WTC11 (cell line): ENCODE measurements around the gene GDF2. TPM values are rescaled to one million over a fixed set of nuclear protein-coding genes. Genes with fewer than 3 reads are reported as not detected.

Experiments used
- ATAC-seq: fragments of 200-7000 bp; cut with Tn5 transposase; 2 replicates; pipeline ENCODE4 v1.10.0; 2021; ENCODE audit warnings: mild to moderate bottlenecking, moderate library complexity
- CTCF ChIA-PET: fragments of 300-600 bp; sonication (Branson Sonifier 250); formaldehyde crosslinking; loops from one replicate; lab custom pipeline; 2021; ENCODE audit warnings: antibody characterized with exemption; lab: Charles Lee
- POLR2A ChIA-PET: fragments of 350-600 bp; sonication (Branson Sonifier 250); formaldehyde crosslinking; loops from one replicate; lab custom pipeline; 2021; ENCODE audit warnings: antibody characterized with exemption; lab: Charles Lee
- DNase-seq: peaks from one replicate; pipeline ENCODE4 v3.0.0; 2021; ENCODE audit warnings: low spot score
- H3K27ac Mint-ChIP-seq: 2 replicates; pipeline ENCODE4 v1.8.0; 2021; ENCODE audit warnings: mixed read lengths
- H3K27me3 Mint-ChIP-seq: 2 replicates; pipeline ENCODE4 v1.8.0; 2021; ENCODE audit warnings: low read depth, mild to moderate bottlenecking, moderate library complexity, mixed read lengths
- H3K36me3 Mint-ChIP-seq: 2 replicates; pipeline ENCODE4 v1.8.0; 2021; ENCODE audit warnings: mixed read lengths
- H3K4me1 Mint-ChIP-seq: 2 replicates; pipeline ENCODE4 v1.8.0; 2022; ENCODE audit warnings: mixed read lengths
- H3K4me3 Mint-ChIP-seq: 2 replicates; pipeline ENCODE4 v1.8.0; 2021; ENCODE audit warnings: mild to moderate bottlenecking, moderate library complexity, mixed read lengths
- H3K9me3 Mint-ChIP-seq: 2 replicates; pipeline ENCODE4 v1.8.0; 2021; ENCODE audit warnings: mixed read lengths
- ELF4 ChIP-seq: sonication (generic); formaldehyde crosslinking; IDR thresholded peaks from 2 replicates; pipeline ENCODE4 v1.8.1; 2022; ENCODE audit warnings: low read depth, mild to moderate bottlenecking, moderate library complexity, missing genetic modification reagents
- EMX1 ChIP-seq: fragments of 250-450 bp; sonication (Bioruptor Pico); IDR thresholded peaks from 2 replicates; pipeline ENCODE4 v1.8.0; 2021; ENCODE audit warnings: mild to moderate bottlenecking
- GRHL2 ChIP-seq: fragments of 250-450 bp; sonication (Bioruptor Pico); IDR thresholded peaks from 2 replicates; pipeline ENCODE4 v1.8.0; 2022; ENCODE audit warnings: mild to moderate bottlenecking, moderate library complexity; ENCODE audit not compliant: insufficient replicate concordance, severe bottlenecking
- IRF2 ChIP-seq: sonication (generic); formaldehyde crosslinking; IDR thresholded peaks from 2 replicates; pipeline ENCODE4 v1.8.0; 2022; ENCODE audit warnings: low read depth, missing genetic modification reagents, borderline replicate concordance
- NR1H2 ChIP-seq: sonication (generic); formaldehyde crosslinking; IDR thresholded peaks from 2 replicates; pipeline ENCODE4 v1.9.0; 2021; ENCODE audit warnings: mild to moderate bottlenecking, moderate library complexity, missing genetic modification reagents
- NR3C1 ChIP-seq: sonication (generic); formaldehyde crosslinking; conservative IDR thresholded peaks from 2 replicates; pipeline ENCODE4 v1.8.1; 2023; ENCODE audit warnings: low read depth, mild to moderate bottlenecking, missing genetic modification reagents
- PRRX2 ChIP-seq: fragments of 250-450 bp; sonication (Bioruptor Pico); IDR thresholded peaks from 2 replicates; pipeline ENCODE4 v1.8.0; 2021; ENCODE audit warnings: mild to moderate bottlenecking
- RELA ChIP-seq: sonication (generic); formaldehyde crosslinking; IDR thresholded peaks from 2 replicates; pipeline ENCODE4 v1.8.1; 2022; ENCODE audit warnings: missing genetic modification reagents, mild to moderate bottlenecking, borderline replicate concordance
- SMAD4 ChIP-seq: sonication (generic); formaldehyde crosslinking; IDR thresholded peaks from 2 replicates; pipeline ENCODE4 v1.8.0; 2022; ENCODE audit warnings: mild to moderate bottlenecking, missing genetic modification reagents
- TP53 ChIP-seq: sonication (generic); formaldehyde crosslinking; IDR thresholded peaks from 2 replicates; pipeline ENCODE4 v1.8.1; 2023; ENCODE audit warnings: mild to moderate bottlenecking, missing genetic modification reagents
- ZBTB43 ChIP-seq: sonication (generic); formaldehyde crosslinking; IDR thresholded peaks from 2 replicates; pipeline ENCODE4 v1.8.1; 2023; ENCODE audit warnings: mild to moderate bottlenecking, missing genetic modification reagents
- ZNF317 ChIP-seq: sonication (generic); formaldehyde crosslinking; IDR thresholded peaks from 2 replicates; pipeline ENCODE4 v1.8.1; 2023; ENCODE audit warnings: low read depth, mild to moderate bottlenecking, moderate library complexity, missing genetic modification reagents, borderline replicate concordance
- ZNF396 ChIP-seq: fragments of 250-450 bp; sonication (Bioruptor Pico); IDR thresholded peaks from 2 replicates; pipeline ENCODE4 v1.8.0; 2021; ENCODE audit warnings: mild to moderate bottlenecking, moderate library complexity, borderline replicate concordance
- ZNF425 ChIP-seq: fragments of 250-450 bp; sonication (Bioruptor Pico); conservative IDR thresholded peaks from 2 replicates; pipeline ENCODE4 v1.9.0; 2021; ENCODE audit warnings: mild to moderate bottlenecking
- ZNF671 ChIP-seq: fragments of 250-450 bp; sonication (Bioruptor Pico); IDR thresholded peaks from 2 replicates; pipeline ENCODE4 v1.8.0; 2021; ENCODE audit warnings: mild to moderate bottlenecking
- total RNA-seq: library from RNA; stranded (reverse); gene quantifications from 3 replicates; pipeline ENCODE4 v1.2.3, GENCODE V29; 2021
- TF ChIP-seq, protein P1 (sequence below): fragments of 200-600 bp; IDR thresholded peaks from 2 replicates; pipeline ENCODE4 v1.8.0; 2022; ENCODE audit warnings: antibody characterized with exemption
- TF ChIP-seq, protein P2 (sequence below): sonication (generic); formaldehyde crosslinking; IDR thresholded peaks from 2 replicates; pipeline ENCODE4 v1.8.0; 2023; ENCODE audit warnings: missing genetic modification reagents, mild to moderate bottlenecking, borderline replicate concordance
- TF ChIP-seq, protein P3 (sequence below): sonication (generic); formaldehyde crosslinking; IDR thresholded peaks from 2 replicates; pipeline ENCODE4 v1.8.1; 2023; ENCODE audit warnings: mild to moderate bottlenecking, moderate library complexity, missing genetic modification reagents

Gene GDF2
- total RNA-seq, 1 experiment from 2014 or later, result not detected

DNA sequence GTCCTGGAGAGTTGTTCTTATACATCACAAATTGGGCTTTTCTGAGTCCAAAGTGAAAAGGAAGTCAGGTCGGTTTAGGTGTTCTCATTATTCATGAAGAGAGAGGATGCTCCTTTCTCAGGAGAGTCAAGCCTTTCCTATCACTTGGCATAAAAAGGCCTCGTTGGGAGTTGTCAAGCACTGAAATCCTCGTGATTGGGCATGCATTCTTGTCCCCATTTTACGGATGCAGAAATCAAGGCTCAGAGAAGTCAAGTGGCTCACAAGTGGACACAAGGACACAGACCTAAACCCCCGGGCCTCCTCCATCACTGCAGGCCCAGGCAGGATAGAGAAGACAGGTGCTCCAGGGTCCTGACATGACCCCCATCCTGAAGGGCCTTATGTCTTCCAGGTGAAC is 34.5 kb downstream of the GDF2 start:
- POLR2A ChIA-PET, result no interaction called here
- no peak overlapping the region for H3K27ac Mint-ChIP-seq
- ATAC-seq (no peak), DNase-seq (no peak)
- H3K27me3 Mint-ChIP-seq, result no peaks in the 10 kb centered on the region
- H3K36me3 Mint-ChIP-seq, result no peaks in the 10 kb centered on the region
- CTCF ChIA-PET, result no interaction called here
- no peaks in the 10 kb centered on the region for H3K9me3 Mint-ChIP-seq
- peaks cover 7% of the 10 kb centered on the region; the same call in 1 of the 2 replicates for H3K4me1 Mint-ChIP-seq
- TF ChIP-seq, protein P1, sequence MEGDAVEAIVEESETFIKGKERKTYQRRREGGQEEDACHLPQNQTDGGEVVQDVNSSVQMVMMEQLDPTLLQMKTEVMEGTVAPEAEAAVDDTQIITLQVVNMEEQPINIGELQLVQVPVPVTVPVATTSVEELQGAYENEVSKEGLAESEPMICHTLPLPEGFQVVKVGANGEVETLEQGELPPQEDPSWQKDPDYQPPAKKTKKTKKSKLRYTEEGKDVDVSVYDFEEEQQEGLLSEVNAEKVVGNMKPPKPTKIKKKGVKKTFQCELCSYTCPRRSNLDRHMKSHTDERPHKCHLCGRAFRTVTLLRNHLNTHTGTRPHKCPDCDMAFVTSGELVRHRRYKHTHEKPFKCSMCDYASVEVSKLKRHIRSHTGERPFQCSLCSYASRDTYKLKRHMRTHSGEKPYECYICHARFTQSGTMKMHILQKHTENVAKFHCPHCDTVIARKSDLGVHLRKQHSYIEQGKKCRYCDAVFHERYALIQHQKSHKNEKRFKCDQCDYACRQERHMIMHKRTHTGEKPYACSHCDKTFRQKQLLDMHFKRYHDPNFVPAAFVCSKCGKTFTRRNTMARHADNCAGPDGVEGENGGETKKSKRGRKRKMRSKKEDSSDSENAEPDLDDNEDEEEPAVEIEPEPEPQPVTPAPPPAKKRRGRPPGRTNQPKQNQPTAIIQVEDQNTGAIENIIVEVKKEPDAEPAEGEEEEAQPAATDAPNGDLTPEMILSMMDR, result no peak
- TF ChIP-seq ZBTB43 (CRISPR knock-in tag), result no peak
- H3K4me3 Mint-ChIP-seq, result no peak overlapping the region

- ChIA-PET POLR2A (no interaction called here), CTCF (interaction anchor here (1.0 kb wide), 1 partner anchor 16 kb away, joined by 5 read pairs; no protein-coding TSS in a partner anchor)
- peaks cover 7% of the 10 kb centered on the region; the same call in 1 of the 2 replicates for H3K4me1 Mint-ChIP-seq
- no peaks in the 10 kb centered on the region for H3K36me3 Mint-ChIP-seq
- TF ChIP-seq IRF2 (no peak), ZNF396 (CRISPR knock-in tag) (no peak), SMAD4 (CRISPR knock-in tag) (no peak), TP53 (CRISPR knock-in tag) (no peak), ZNF671 (no peak), NR1H2 (CRISPR knock-in tag) (no peak), PRRX2 (CRISPR knock-in tag) (no peak), EMX1 (no peak), ZNF425 (no peak), ELF4 (CRISPR knock-in tag) (no peak), NR3C1 (CRISPR knock-in tag) (no peak), ZNF317 (no peak), RELA (CRISPR knock-in tag) (no peak), GRHL2 (CRISPR knock-in tag) (no peak)
- TF ChIP-seq, protein P2, sequence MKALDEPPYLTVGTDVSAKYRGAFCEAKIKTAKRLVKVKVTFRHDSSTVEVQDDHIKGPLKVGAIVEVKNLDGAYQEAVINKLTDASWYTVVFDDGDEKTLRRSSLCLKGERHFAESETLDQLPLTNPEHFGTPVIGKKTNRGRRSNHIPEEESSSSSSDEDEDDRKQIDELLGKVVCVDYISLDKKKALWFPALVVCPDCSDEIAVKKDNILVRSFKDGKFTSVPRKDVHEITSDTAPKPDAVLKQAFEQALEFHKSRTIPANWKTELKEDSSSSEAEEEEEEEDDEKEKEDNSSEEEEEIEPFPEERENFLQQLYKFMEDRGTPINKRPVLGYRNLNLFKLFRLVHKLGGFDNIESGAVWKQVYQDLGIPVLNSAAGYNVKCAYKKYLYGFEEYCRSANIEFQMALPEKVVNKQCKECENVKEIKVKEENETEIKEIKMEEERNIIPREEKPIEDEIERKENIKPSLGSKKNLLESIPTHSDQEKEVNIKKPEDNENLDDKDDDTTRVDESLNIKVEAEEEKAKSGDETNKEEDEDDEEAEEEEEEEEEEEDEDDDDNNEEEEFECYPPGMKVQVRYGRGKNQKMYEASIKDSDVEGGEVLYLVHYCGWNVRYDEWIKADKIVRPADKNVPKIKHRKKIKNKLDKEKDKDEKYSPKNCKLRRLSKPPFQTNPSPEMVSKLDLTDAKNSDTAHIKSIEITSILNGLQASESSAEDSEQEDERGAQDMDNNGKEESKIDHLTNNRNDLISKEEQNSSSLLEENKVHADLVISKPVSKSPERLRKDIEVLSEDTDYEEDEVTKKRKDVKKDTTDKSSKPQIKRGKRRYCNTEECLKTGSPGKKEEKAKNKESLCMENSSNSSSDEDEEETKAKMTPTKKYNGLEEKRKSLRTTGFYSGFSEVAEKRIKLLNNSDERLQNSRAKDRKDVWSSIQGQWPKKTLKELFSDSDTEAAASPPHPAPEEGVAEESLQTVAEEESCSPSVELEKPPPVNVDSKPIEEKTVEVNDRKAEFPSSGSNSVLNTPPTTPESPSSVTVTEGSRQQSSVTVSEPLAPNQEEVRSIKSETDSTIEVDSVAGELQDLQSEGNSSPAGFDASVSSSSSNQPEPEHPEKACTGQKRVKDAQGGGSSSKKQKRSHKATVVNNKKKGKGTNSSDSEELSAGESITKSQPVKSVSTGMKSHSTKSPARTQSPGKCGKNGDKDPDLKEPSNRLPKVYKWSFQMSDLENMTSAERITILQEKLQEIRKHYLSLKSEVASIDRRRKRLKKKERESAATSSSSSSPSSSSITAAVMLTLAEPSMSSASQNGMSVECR (CRISPR knock-in tag), result no peak
- TF ChIP-seq, protein P3, sequence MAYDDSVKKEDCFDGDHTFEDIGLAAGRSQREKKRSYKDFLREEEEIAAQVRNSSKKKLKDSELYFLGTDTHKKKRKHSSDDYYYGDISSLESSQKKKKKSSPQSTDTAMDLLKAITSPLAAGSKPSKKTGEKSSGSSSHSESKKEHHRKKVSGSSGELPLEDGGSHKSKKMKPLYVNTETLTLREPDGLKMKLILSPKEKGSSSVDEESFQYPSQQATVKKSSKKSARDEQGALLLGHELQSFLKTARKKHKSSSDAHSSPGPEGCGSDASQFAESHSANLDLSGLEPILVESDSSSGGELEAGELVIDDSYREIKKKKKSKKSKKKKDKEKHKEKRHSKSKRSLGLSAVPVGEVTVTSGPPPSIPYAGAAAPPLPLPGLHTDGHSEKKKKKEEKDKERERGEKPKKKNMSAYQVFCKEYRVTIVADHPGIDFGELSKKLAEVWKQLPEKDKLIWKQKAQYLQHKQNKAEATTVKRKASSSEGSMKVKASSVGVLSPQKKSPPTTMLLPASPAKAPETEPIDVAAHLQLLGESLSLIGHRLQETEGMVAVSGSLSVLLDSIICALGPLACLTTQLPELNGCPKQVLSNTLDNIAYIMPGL (CRISPR knock-in tag), result no peak
- H3K27ac Mint-ChIP-seq, result no peak overlapping the region
- no peak for ATAC-seq
- no peak for DNase-seq
- no peak overlapping the region for H3K4me3 Mint-ChIP-seq
- H3K27me3 Mint-ChIP-seq, result no peaks in the 10 kb centered on the region
- no peaks in the 10 kb centered on the region for H3K9me3 Mint-ChIP-seq
These were observed 34.9 kb downstream of the GDF2 start for GRCh38 chr10:47357131-47357582.
